Mammary epithelial cell (primary cell): ENCODE measurements around the gene CCDC57.

Experiments
- CTCF ChIP-seq, 2 donors: IDR thresholded peaks in 1 of 2; conservative IDR thresholded peaks in 1 of 2; 2 replicates each; pipeline ENCODE4 v1.5.1; 2011 to 2012; ENCODE audit warnings: inconsistent platforms in 2 of 2, low read length in 2 of 2, mild to moderate bottlenecking in 2 of 2, control low read depth in 1 of 2, low read depth in 1 of 2; ENCODE audit not compliant: insufficient read depth in 1 of 2; ENCODE audit errors: extremely low read depth in 1 of 2
- EZH2 ChIP-seq: IDR thresholded peaks from 2 replicates; pipeline ENCODE4 v1.6.1; 2012; ENCODE audit warnings: low read length, inconsistent platforms, borderline replicate concordance

- TF ChIP-seq EZH2, result no peak
- no peak for TF ChIP-seq CTCF (conservative IDR thresholded peaks at IDR 0.05 in 1 of 2, IDR thresholded peaks at IDR 0.05 in 1 of 2; ENCODE audit: extremely low read depth in 1 of 2, insufficient read depth in 1 of 2, low read depth in 1 of 2, low read length in 2 of 2)
These were observed 34.7 kb downstream of the CCDC57 start for GRCh38 chr17:82177761-82178498.
